GM12872 (cell line): ENCODE data around the gene AP2A1.

Experiments used
- TF ChIP-seq, protein P1 (sequence below): IDR thresholded peaks from 3 replicates; pipeline ENCODE4 v1.5.1; 2011; ENCODE audit warnings: low read depth, mild to moderate bottlenecking, low read length, moderate library complexity; ENCODE audit not compliant: insufficient read depth

Gene AP2A1

DNA sequence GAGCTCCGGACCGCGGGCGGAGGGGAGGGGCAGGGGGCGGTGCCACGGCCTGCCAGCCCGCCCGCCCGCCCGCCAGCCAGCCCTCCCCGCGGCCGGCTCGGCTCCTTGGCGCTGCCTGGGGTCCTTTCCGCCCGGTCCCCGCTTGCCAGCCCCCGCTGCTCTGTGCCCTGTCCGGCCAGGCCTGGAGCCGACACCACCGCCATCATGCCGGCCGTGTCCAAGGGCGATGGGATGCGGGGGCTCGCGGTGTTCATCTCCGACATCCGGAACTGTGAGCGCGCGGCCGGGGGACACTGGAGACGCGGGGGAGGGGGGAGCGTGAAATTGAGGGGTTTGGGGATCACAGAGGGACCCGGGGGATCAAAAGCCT is at the start of gene AP2A1:
Gene AP2A1, plus strand, starts transcription at position 72 of the 370 bp plus-strand sequence. Its CDS starts 133 bp downstream, at position 205.
- TF ChIP-seq, protein P1, sequence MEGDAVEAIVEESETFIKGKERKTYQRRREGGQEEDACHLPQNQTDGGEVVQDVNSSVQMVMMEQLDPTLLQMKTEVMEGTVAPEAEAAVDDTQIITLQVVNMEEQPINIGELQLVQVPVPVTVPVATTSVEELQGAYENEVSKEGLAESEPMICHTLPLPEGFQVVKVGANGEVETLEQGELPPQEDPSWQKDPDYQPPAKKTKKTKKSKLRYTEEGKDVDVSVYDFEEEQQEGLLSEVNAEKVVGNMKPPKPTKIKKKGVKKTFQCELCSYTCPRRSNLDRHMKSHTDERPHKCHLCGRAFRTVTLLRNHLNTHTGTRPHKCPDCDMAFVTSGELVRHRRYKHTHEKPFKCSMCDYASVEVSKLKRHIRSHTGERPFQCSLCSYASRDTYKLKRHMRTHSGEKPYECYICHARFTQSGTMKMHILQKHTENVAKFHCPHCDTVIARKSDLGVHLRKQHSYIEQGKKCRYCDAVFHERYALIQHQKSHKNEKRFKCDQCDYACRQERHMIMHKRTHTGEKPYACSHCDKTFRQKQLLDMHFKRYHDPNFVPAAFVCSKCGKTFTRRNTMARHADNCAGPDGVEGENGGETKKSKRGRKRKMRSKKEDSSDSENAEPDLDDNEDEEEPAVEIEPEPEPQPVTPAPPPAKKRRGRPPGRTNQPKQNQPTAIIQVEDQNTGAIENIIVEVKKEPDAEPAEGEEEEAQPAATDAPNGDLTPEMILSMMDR: no peak

DNA sequence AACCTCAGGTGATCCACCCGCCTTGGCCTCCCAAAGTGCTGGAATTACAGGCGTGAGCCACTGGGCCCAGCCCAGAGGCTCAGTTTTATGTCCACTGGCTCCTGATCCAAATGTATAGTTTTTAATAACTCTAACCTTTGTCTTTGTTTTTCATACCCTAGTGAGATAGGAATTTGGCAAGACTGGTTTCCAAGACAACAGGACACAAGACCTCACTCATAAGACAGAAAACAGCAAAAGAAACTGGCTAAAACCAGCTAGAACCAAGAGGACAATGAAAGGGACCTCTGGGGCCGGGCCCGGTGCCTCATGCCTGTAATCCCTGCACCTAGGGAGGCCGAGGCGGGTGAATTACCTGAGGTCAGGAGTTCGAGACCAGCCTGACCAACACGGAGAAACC is 48.3 kb upstream of the AP2A1 start:
- TF ChIP-seq, protein P1: no peak

DNA sequence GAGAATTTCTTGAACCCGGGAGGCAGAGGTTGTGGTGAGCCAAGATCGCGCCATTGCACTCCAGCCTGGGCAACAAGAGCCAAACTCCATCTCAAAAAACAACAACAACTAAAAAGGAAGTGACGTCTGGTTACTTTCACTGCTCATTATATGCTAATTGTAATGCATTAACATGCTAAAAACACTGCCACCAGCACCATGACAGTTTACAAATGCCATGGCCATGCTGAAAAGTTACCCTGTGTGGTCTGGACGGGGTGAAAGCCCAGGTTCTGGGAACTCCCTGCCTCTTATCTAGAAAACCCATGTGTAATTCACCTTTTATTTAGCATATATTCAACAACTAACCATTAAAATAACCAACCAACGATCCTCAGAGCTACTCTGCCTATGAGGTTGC is 47.8 kb upstream of the AP2A1 start:
- TF ChIP-seq, protein P1: no peak

DNA sequence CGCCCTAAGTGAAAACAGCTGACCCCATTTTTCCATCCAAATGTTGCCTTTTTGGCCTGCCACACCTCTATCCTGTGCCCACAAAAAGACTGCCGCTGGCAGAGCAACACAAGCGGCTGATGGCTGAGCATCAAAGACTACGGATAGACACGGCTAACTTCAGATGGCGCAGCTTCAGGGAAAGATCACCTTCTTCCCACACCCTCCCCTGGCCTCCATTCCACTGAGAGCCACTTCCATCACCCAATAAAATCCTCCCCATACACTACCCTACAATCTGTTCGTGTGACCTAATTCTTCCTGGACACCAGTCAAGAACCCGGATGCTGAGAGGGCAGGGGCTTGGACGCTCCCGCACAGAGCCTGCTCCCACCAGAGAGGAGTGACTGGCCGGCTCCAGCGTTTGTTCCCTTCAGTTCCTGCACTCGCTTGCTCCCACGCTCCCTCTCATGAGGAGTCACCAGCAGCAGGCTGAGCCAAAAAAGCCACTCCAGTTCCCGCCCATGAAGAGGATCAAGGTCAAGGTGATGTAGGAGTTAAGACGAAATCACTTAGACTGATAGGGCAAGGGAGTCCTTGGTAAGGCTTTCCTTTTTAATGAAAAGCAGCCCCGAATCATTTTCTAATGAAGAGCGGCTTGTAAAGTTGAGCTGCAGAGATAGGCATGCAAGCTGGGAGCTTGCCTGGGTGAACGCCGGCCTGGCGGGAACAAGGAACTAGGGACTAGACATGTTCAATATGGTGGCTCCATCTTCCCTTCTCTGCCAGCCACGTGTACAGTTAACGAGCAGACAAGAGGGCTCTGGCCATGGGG is 39.4 kb upstream of the AP2A1 start:
- TF ChIP-seq, protein P1: no peak

DNA sequence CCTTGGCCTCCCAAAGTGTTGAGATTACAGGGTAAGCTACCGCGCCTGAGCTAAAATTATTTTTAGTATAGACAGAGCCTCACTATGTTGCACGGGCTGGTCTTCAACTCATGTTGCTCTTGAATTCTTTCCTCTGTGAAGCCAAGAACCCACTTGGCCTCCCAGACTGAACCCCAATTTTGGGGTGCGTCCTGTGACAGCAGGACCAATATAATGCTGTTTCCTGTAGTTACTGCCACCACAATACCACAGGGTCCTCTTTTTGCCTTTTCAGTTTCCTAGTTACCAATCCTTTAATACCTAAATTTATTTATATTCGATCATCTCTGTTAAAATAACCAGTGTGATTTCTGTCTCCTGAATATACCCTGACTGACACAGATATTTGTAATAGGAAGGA is 36.6 kb upstream of the AP2A1 start:
- TF ChIP-seq, protein P1: no peak

DNA sequence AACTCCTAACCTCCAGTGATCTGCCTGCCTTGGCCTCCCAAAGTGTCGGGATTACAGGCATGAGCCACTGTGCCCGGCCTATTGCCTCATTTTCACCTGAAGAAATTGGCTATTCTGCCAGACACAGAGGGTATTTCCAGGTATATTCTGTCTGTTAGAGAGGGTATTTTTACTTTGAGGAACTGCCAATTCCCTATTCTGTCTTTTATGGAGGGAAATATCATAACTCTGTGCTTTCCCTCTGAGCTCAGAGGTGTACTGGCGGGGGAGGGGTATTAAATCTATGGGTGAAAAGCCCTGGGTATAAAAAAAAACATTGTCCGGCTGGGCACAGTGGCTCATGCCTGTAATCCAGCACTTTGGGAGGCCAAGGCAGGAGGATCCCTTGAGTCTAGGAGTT is 28.5 kb upstream of the AP2A1 start:
- TF ChIP-seq, protein P1: no peak

DNA sequence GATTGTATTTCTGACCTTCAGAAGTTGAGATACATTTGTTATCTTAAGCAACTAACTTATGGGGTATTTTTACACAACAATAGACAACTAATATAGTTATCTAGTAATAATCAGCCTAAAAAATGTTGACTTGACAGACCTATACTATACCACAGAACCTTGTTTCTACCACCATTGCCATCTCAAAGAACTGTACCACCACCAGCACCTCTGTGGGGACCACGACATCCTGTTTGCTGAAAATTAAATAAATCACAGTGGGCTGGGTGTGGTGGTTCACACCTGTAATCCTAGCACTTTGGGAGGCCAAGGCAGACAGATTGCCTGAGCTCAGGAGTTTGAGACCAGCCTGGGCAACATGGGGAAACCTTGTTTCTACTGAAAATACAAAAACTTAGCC is 27.7 kb upstream of the AP2A1 start:
- TF ChIP-seq, protein P1: no peak
